ENCODE measurements around the gene LTC4S.

LTC4S gene

GRCh38 chr5:179772351-179772750 lies 21.4 kb upstream of the LTC4S start:
- TF ChIP-seq CTCF (IDR thresholded peaks at IDR 0.05; ENCODE audit: low read depth, low read length) (no peak), MAX (IDR thresholded peaks at IDR 0.05; ENCODE audit: low read depth, low read length) (peak; percentile 17; the same call in 1 of the 2 replicates), MYC (IDR thresholded peaks at IDR 0.05; ENCODE audit: low read depth, low read length) (peak; percentile 44; the same call in 1 of the 2 replicates), POLR2A (IDR thresholded peaks at IDR 0.05; ENCODE audit: extremely low read depth, insufficient read length) (no peak)
- peak; percentile 73 for DNase-seq (ENCODE audit: low read depth)
- H3K4me3 ChIP-seq (ENCODE audit: low read depth, low read length) = no peak overlapping the region

- no peak for TF ChIP-seq POLR2A (IDR thresholded peaks at IDR 0.05; ENCODE audit: extremely low read depth, insufficient read length)
- TF ChIP-seq MYC (IDR thresholded peaks at IDR 0.05; ENCODE audit: low read depth, low read length) = no peak
- no peak for TF ChIP-seq CTCF (IDR thresholded peaks at IDR 0.05; ENCODE audit: low read depth, low read length)
- TF ChIP-seq MAX (IDR thresholded peaks at IDR 0.05; ENCODE audit: low read depth, low read length) = no peak
- no peak for DNase-seq (ENCODE audit: low read depth)
- no peak overlapping the region for H3K4me3 ChIP-seq (ENCODE audit: low read depth, low read length)
Measured at GRCh38 chr5:179773686-179774040, 20.1 kb upstream of the LTC4S start.

- no peak for DNase-seq (ENCODE audit: low read depth)
- H3K4me3 ChIP-seq (ENCODE audit: low read depth, low read length) = no peak overlapping the region
- no peak for TF ChIP-seq CTCF (IDR thresholded peaks at IDR 0.05; ENCODE audit: low read depth, low read length)
- TF ChIP-seq MAX (IDR thresholded peaks at IDR 0.05; ENCODE audit: low read depth, low read length) = no peak
- TF ChIP-seq MYC (IDR thresholded peaks at IDR 0.05; ENCODE audit: low read depth, low read length) = no peak
- TF ChIP-seq POLR2A (IDR thresholded peaks at IDR 0.05; ENCODE audit: extremely low read depth, insufficient read length) = no peak
Measured at GRCh38 chr5:179774442-179774841, 19.3 kb upstream of the LTC4S start.

GRCh38 chr5:179776411-179776938 lies 17.3 kb upstream of the LTC4S start:
- TF ChIP-seq MAX (IDR thresholded peaks at IDR 0.05; ENCODE audit: low read depth, low read length) (no peak), MYC (IDR thresholded peaks at IDR 0.05; ENCODE audit: low read depth, low read length) (no peak), CTCF (IDR thresholded peaks at IDR 0.05; ENCODE audit: low read depth, low read length) (no peak), POLR2A (IDR thresholded peaks at IDR 0.05; ENCODE audit: extremely low read depth, insufficient read length) (no peak)
- no peak overlapping the region for H3K4me3 ChIP-seq (ENCODE audit: low read depth, low read length)
- DNase-seq (ENCODE audit: low read depth) = no peak

- TF ChIP-seq MYC (IDR thresholded peaks at IDR 0.05; ENCODE audit: low read depth, low read length) (no peak), POLR2A (IDR thresholded peaks at IDR 0.05; ENCODE audit: extremely low read depth, insufficient read length) (no peak), MAX (IDR thresholded peaks at IDR 0.05; ENCODE audit: low read depth, low read length) (no peak), CTCF (IDR thresholded peaks at IDR 0.05; ENCODE audit: low read depth, low read length) (no peak)
- no peak for DNase-seq (ENCODE audit: low read depth)
- H3K4me3 ChIP-seq (ENCODE audit: low read depth, low read length) = no peak overlapping the region
Measured at GRCh38 chr5:179777456-179777855, 16.3 kb upstream of the LTC4S start.
